HCT116 (cell line): Measurements from ENCODE around the gene TRAF2. TPM values are rescaled to one million over a fixed set of nuclear protein-coding genes. Genes with fewer than 3 reads are reported as not detected.
A peak's percentile ranks its signal among the peaks of the same experiment; 100 is the strongest.

Experiments
- ATAC-seq: fragments of 200-7000 bp; cut with Tn5 transposase; 2 replicates; pipeline ENCODE4 v1.9.1; 2020; ENCODE audit warnings: mild to moderate bottlenecking, moderate library complexity
- BruUV-seq: library from RNA; stranded (reverse); fragments of 400-500 nt; replicated peaks from 2 replicates; lab custom pipeline; 2021; lab: Mats Ljungman, UMichigan
- CTCF ChIA-PET: fragments of 300-600 bp; sonication (Branson Sonifier 250); formaldehyde crosslinking; loops from one replicate; lab custom pipeline; 2021; ENCODE audit warnings: antibody characterized with exemption; lab: Charles Lee
- POLR2A ChIA-PET: fragments of 300-600, 350-600 bp; sonication (Branson Sonifier 250); formaldehyde crosslinking; loops from one replicate; lab custom pipeline; 2021; ENCODE audit warnings: antibody characterized with exemption; lab: Charles Lee
- RAD21 ChIA-PET, 2 experiments: fragments of 300-600 bp; sonication (Branson Sonifier 250); formaldehyde crosslinking; loops; one replicate each; lab custom pipeline; 2023; ENCODE audit warnings: low total read pairs in 2 of 2; ENCODE audit not compliant: uncharacterized antibody in 2 of 2, unreplicated experiment in 2 of 2, low non-redundant PET in 1 of 2; lab: Charles Lee
- DNase-seq: peaks from one replicate; pipeline ENCODE4 v3.0.0-alpha.2; 2010; ENCODE audit warnings: low read depth, low spot score
- H2AFZ ChIP-seq: fragments of 200-600 bp; shearing (Covaris generic), sonication (generic); 2 replicates; pipeline ENCODE4 v1.6.1; 2017; ENCODE audit warnings: low read depth, mixed run types, mixed read lengths, antibody characterized with exemption, low read length; ENCODE audit not compliant: poor library complexity, severe bottlenecking
- H3K27ac ChIP-seq: 2 replicates; pipeline ENCODE4 v1.5.1; 2012; ENCODE audit warnings: low read depth, low read length
- H3K27me3 ChIP-seq: fragments of 200-600 bp; sonication (generic); 2 replicates; pipeline ENCODE4 v1.6.1; 2016; ENCODE audit warnings: mixed run types, low read length, mixed read lengths; ENCODE audit not compliant: insufficient read depth
- H3K36me3 ChIP-seq, 2 experiments: fragments of 200-500 bp in 1 of 2; fragments of 200-600 bp in 1 of 2; sonication (Bioruptor generic) in 1 of 2; sonication (generic) in 1 of 2; 2 replicates each; pipeline versions ENCODE4 v1.5.1 to v1.6.1; 2014 to 2016; ENCODE audit warnings: low read length in 2 of 2, inconsistent platforms in 1 of 2, mixed read lengths in 1 of 2, mixed run types in 1 of 2; ENCODE audit not compliant: insufficient read depth in 2 of 2, control insufficient read depth in 1 of 2
- H3K4me1 ChIP-seq, 2 experiments: fragments of 200-600 bp in 1 of 2; sonication (generic) in 1 of 2; 2 replicates each; pipeline versions ENCODE4 v1.5.1 to v1.6.1; 2012 to 2017; ENCODE audit warnings: low read length in 2 of 2, inconsistent platforms in 1 of 2, mild to moderate bottlenecking in 1 of 2, mixed read lengths in 1 of 2, mixed run types in 1 of 2, moderate library complexity in 1 of 2; ENCODE audit not compliant: insufficient read depth in 2 of 2, control insufficient read depth in 1 of 2
- H3K4me2 ChIP-seq: fragments of 200-600 bp; sonication (generic); 2 replicates; pipeline ENCODE4 v1.6.1; 2017; ENCODE audit warnings: mixed run types, low read length, mixed read lengths
- H3K4me3 ChIP-seq, 2 experiments: fragments of 200-600 bp in 1 of 2; sonication (generic) in 1 of 2; replicated peaks in 1 of 2; 2 replicates each; pipeline ENCODE4 v1.5.1; 2011 to 2016; ENCODE audit warnings: low read length in 2 of 2, control low read depth in 1 of 2, low read depth in 1 of 2, mild to moderate bottlenecking in 1 of 2, mixed read lengths in 1 of 2, mixed run types in 1 of 2
- H3K79me2 ChIP-seq: fragments of 200-600 bp; sonication (generic); 2 replicates; pipeline ENCODE4 v1.6.1; 2017; ENCODE audit warnings: mild to moderate bottlenecking, mixed run types, low read length, moderate library complexity, mixed read lengths; ENCODE audit not compliant: insufficient read depth
- H3K9ac ChIP-seq: fragments of 200-600 bp; sonication (generic); 2 replicates; pipeline ENCODE4 v1.6.1; 2016; ENCODE audit warnings: low read length, mixed read lengths
- H3K9me2 ChIP-seq: fragments of 200-600 bp; sonication (generic), shearing (Covaris generic); 2 replicates; pipeline ENCODE4 v1.6.1; 2017; ENCODE audit warnings: mixed run types, mild to moderate bottlenecking, moderate library complexity; ENCODE audit not compliant: insufficient read depth
- H3K9me3 ChIP-seq, 2 experiments: fragments of 200-500 bp in 1 of 2; fragments of 200-600 bp in 1 of 2; sonication (Bioruptor generic) in 1 of 2; sonication (generic) in 1 of 2; 2 replicates each; pipeline ENCODE4 v1.6.1; 2014 to 2017; ENCODE audit warnings: low read length in 2 of 2, mixed read lengths in 2 of 2, inconsistent platforms in 1 of 2, low read depth in 1 of 2, mild to moderate bottlenecking in 1 of 2, mixed run types in 1 of 2, moderate library complexity in 1 of 2; ENCODE audit not compliant: control insufficient read depth in 1 of 2, insufficient read depth in 1 of 2
- H4K20me1 ChIP-seq: fragments of 200-600 bp; sonication (generic), shearing (Covaris generic); 2 replicates; pipeline ENCODE4 v1.6.1; 2017; ENCODE audit warnings: mixed run types, mild to moderate bottlenecking, moderate library complexity; ENCODE audit not compliant: insufficient read depth
- CBX3 ChIP-seq: IDR thresholded peaks from 2 replicates; pipeline ENCODE4 v1.6.1; 2012; ENCODE audit warnings: low read depth
- CEBPB ChIP-seq: IDR thresholded peaks from 2 replicates; pipeline ENCODE4 v1.6.1; 2012; ENCODE audit warnings: low read depth
- EGR1 ChIP-seq: IDR thresholded peaks from 2 replicates; pipeline ENCODE4 v1.6.1; 2012; ENCODE audit warnings: low read depth
- ELF1 ChIP-seq: IDR thresholded peaks from 2 replicates; pipeline ENCODE4 v1.6.1; 2012; ENCODE audit warnings: low read depth, borderline replicate concordance
- EZH2 ChIP-seq: fragments of 200-600 bp; sonication (generic); IDR thresholded peaks from 2 replicates; pipeline ENCODE4 v1.6.1; 2017; ENCODE audit warnings: antibody characterized with exemption, mixed run types
- EZH2phosphoT487 ChIP-seq: fragments of 200-600 bp; IDR thresholded peaks from 2 replicates; pipeline ENCODE4 v1.6.1; 2018; ENCODE audit warnings: antibody characterized with exemption, borderline replicate concordance
- FOSL1 ChIP-seq: IDR thresholded peaks from 2 replicates; pipeline ENCODE4 v1.6.1; 2012; ENCODE audit warnings: low read depth
- JUND ChIP-seq: IDR thresholded peaks from 2 replicates; pipeline ENCODE4 v1.6.1; 2012
- RAD21 ChIP-seq: IDR thresholded peaks from 2 replicates; pipeline ENCODE4 v1.6.1; 2012; ENCODE audit warnings: low read depth, mild to moderate bottlenecking
- REST ChIP-seq: IDR thresholded peaks from 2 replicates; pipeline ENCODE4 v1.6.1; 2012; ENCODE audit warnings: low read depth
- SIN3A ChIP-seq: IDR thresholded peaks from 2 replicates; pipeline ENCODE4 v1.6.1; 2012; ENCODE audit warnings: low read depth
- SP1 ChIP-seq: IDR thresholded peaks from 2 replicates; pipeline ENCODE4 v1.6.1; 2012; ENCODE audit warnings: low read depth
- SRF ChIP-seq: IDR thresholded peaks from 2 replicates; pipeline ENCODE4 v1.6.1; 2012; ENCODE audit warnings: low read depth
- TCF7L2 ChIP-seq: IDR thresholded peaks from 2 replicates; pipeline ENCODE4 v1.7.0; 2011; ENCODE audit warnings: borderline replicate concordance, inconsistent platforms; ENCODE audit not compliant: insufficient read depth, insufficient read length; ENCODE audit errors: extremely low read depth
- YY1 ChIP-seq: IDR thresholded peaks from 2 replicates; pipeline ENCODE4 v1.6.1; 2011; ENCODE audit warnings: low read length, low read depth, moderate library complexity, mild to moderate bottlenecking; ENCODE audit not compliant: insufficient replicate concordance; ENCODE audit errors: extremely low read depth
- ZBTB33 ChIP-seq: IDR thresholded peaks from 2 replicates; pipeline ENCODE4 v1.6.1; 2011; ENCODE audit warnings: mild to moderate bottlenecking, low read length, moderate library complexity; ENCODE audit not compliant: insufficient replicate concordance; ENCODE audit errors: extremely low read depth
- ZFX ChIP-seq: fragments of 450-650 bp; IDR thresholded peaks from 2 replicates; pipeline ENCODE4 v1.6.1; 2017
- ZNF274 ChIP-seq: fragments of 200-500 bp; sonication (Bioruptor generic); IDR thresholded peaks from 2 replicates; pipeline ENCODE4 v1.6.1; 2014; ENCODE audit warnings: mild to moderate bottlenecking, low read depth, low read length, inconsistent platforms
- intact Hi-C: fragments of 100-400 bp; cut with micrococcal nuclease; formaldehyde crosslinking; loops from 2 replicates; pipeline ENCODE4 v1.10.0; 2022
- total RNA-seq: library from RNA; stranded (reverse); gene quantifications from one replicate; pipeline ENCODE4 v1.2.1, GENCODE V29; 2021; ENCODE audit not compliant: unreplicated experiment
- TF ChIP-seq, protein P1 (sequence below): IDR thresholded peaks from 2 replicates; pipeline ENCODE4 v1.6.1; 2012
- TF ChIP-seq, protein P2 (sequence below): IDR thresholded peaks from 2 replicates; pipeline ENCODE4 v1.6.1; 2012

Gene TRAF2
- total RNA-seq, 1 experiment from 2014 or later, result 28.4 TPM

DNA sequence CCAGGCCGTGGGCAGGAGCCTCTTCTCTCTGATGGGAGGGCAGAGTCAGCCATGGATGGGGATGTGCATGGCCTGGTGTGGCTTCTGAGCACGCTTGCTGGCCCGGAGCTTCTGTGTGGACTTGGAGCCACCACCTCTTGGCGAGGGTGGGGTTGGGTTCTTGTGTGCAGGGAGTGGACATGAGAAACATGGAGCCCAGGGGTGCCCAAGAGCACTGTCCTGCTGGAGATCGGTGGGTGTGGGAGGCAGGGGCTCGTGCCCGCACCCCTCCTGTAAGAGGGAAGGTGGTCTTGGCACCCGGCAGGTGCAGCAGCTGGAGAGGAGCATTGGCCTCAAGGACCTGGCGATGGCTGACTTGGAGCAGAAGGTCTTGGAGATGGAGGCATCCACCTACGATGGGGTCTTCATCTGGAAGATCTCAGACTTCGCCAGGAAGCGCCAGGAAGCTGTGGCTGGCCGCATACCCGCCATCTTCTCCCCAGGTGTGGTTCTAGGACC lies 34.5 kb downstream of the TRAF2 start:
- Histone ChIP-seq H3K4me3 (no peak overlapping the region), H3K79me2 (peaks cover 2% of the 10 kb centered on the region; the same call in 1 of the 2 replicates), H3K36me3 (peaks cover 17 to 44% of the 10 kb centered on the region in 2 experiments; a peak in 3 of 4 replicates), H3K9ac (no peak overlapping the region), H4K20me1 (no peaks in the 10 kb centered on the region), H3K27me3 (no peaks in the 10 kb centered on the region), H3K4me1 (no peaks in the 10 kb centered on the region), H3K9me2 (no peaks in the 10 kb centered on the region), H3K4me2 (no peak overlapping the region), H3K9me3 (no peaks in the 10 kb centered on the region), H2AFZ (no peak overlapping the region), H3K27ac (no peak overlapping the region)
- ChIA-PET POLR2A (no interaction called here), CTCF (no interaction called here), RAD21 (no interaction called here)
- ATAC-seq (no peak), DNase-seq (no peak)
- BruUV-seq, result TSS peak; percentile 33
- intact Hi-C loops, result no loop called here
- TF ChIP-seq YY1 (no peak), EZH2 (no peak), ZBTB33 (no peak), CEBPB (no peak), ZFX (no peak), REST (no peak), RAD21 (no peak), ZNF274 (no peak), CBX3 (no peak), FOSL1 (no peak), JUND (no peak), SP1 (no peak), ELF1 (no peak), EGR1 (no peak), TCF7L2 (no peak), SRF (no peak), EZH2phosphoT487 (no peak), SIN3A (no peak)
- TF ChIP-seq, protein P1, sequence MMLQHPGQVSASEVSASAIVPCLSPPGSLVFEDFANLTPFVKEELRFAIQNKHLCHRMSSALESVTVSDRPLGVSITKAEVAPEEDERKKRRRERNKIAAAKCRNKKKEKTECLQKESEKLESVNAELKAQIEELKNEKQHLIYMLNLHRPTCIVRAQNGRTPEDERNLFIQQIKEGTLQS, result no peak
- TF ChIP-seq, protein P2, sequence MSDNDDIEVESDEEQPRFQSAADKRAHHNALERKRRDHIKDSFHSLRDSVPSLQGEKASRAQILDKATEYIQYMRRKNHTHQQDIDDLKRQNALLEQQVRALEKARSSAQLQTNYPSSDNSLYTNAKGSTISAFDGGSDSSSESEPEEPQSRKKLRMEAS, result no peak
